GM12891 (cell line): ENCODE data around the gene DDN.

Source experiments
- DNase-seq: peaks from one replicate; pipeline ENCODE4 v3.0.0; 2011; ENCODE audit warnings: low spot score; ENCODE audit not compliant: insufficient read length
- FAIRE-seq: peaks from 2 replicates; lab custom pipeline; 2011; peaks lifted over from hg19 to GRCh38; lab: Jason Lieb, UNC
- PAX5 ChIP-seq: IDR thresholded peaks from 2 replicates; pipeline ENCODE4 v1.6.1; 2011; ENCODE audit warnings: low read length, moderate library complexity, mild to moderate bottlenecking; ENCODE audit not compliant: insufficient read depth, severe bottlenecking
- POLR2A ChIP-seq: IDR thresholded peaks from 2 replicates; pipeline ENCODE4 v1.6.1; 2011; ENCODE audit warnings: low read depth, low read length, control low read depth
- POLR2AphosphoS5 ChIP-seq: IDR thresholded peaks from 2 replicates; pipeline ENCODE4 v1.6.1; 2011; ENCODE audit warnings: low read depth, low read length, control low read depth
- POU2F2 ChIP-seq: IDR thresholded peaks from 2 replicates; pipeline ENCODE4 v1.6.1; 2011; ENCODE audit warnings: low read depth, mild to moderate bottlenecking, control low read depth, low read length, moderate library complexity
- SPI1 ChIP-seq: IDR thresholded peaks from 2 replicates; pipeline ENCODE4 v1.6.1; 2011; ENCODE audit warnings: low read depth, low read length, control low read depth
- TAF1 ChIP-seq: IDR thresholded peaks from 2 replicates; pipeline ENCODE4 v1.6.1; 2011; ENCODE audit warnings: low read depth, low read length, control low read depth

Gene DDN

GRCh38 chr12:49040364-49040855 is 41.2 kb upstream of the DDN start:
- no peak for FAIRE-seq
- DNase-seq = no peak
- no peak for TF ChIP-seq POLR2AphosphoS5
- TF ChIP-seq SPI1 = no peak
- TF ChIP-seq PAX5 = no peak
- no peak for TF ChIP-seq TAF1
- TF ChIP-seq POLR2A = no peak
- TF ChIP-seq POU2F2 = no peak

- FAIRE-seq = no peak
- no peak for DNase-seq
- TF ChIP-seq TAF1 = no peak
Measured at GRCh38 chr12:49039421-49040363, 40.5 kb upstream of the DDN start.

- no peak for FAIRE-seq
- no peak for TF ChIP-seq POLR2A
- no peak for TF ChIP-seq TAF1
- no peak for TF ChIP-seq POLR2AphosphoS5
- TF ChIP-seq PAX5 = no peak
- no peak for TF ChIP-seq POU2F2
- no peak for TF ChIP-seq SPI1
- DNase-seq = no peak
Measured at GRCh38 chr12:49038291-49038955, 39.2 kb upstream of the DDN start.

GRCh38 chr12:49037947-49038237 is 38.7 kb upstream of the DDN start:
- FAIRE-seq (no peak), DNase-seq (no peak)
- no peak for TF ChIP-seq PAX5
- TF ChIP-seq SPI1 = no peak
- TF ChIP-seq POLR2A = no peak
- no peak for TF ChIP-seq TAF1

- FAIRE-seq (no peak), DNase-seq (no peak)
- TF ChIP-seq PAX5 = no peak
Measured at GRCh38 chr12:49037111-49037946, 38.2 kb upstream of the DDN start.

- FAIRE-seq = no peak
- no peak for DNase-seq
- TF ChIP-seq SPI1 (no peak), POLR2A (no peak), POU2F2 (no peak), POLR2AphosphoS5 (no peak), PAX5 (no peak), TAF1 (no peak)
Measured at GRCh38 chr12:49036029-49036428, 36.9 kb upstream of the DDN start.

- DNase-seq (no peak), FAIRE-seq (no peak)
- no peak for TF ChIP-seq POU2F2
- no peak for TF ChIP-seq PAX5
- no peak for TF ChIP-seq SPI1
- no peak for TF ChIP-seq POLR2AphosphoS5
- no peak for TF ChIP-seq TAF1
- TF ChIP-seq POLR2A = no peak
Measured at GRCh38 chr12:49034286-49034622, 35.1 kb upstream of the DDN start.

GRCh38 chr12:49033611-49034285 is 34.6 kb upstream of the DDN start:
- no peak for DNase-seq
- TF ChIP-seq TAF1 (no peak), SPI1 (no peak), POLR2A (no peak), PAX5 (no peak), POU2F2 (no peak), POLR2AphosphoS5 (no peak)
- no peak for FAIRE-seq

GRCh38 chr12:49032679-49033447 is 33.7 kb upstream of the DDN start:
- DNase-seq = no peak

More at GRCh38 chr12:49032679-49033447, 33.7 kb upstream of the DDN start:
- FAIRE-seq = no peak
- TF ChIP-seq SPI1 (no peak), POLR2A (no peak), TAF1 (no peak), POLR2AphosphoS5 (no peak), POU2F2 (no peak), PAX5 (no peak)
